Activated CD4-positive, alpha-beta T cell treated with anti-CD3 and anti-CD28 coated beads, Interleukin-2, amount 50 U/mL, for 24 hours (primary cell): ENCODE measurements around the gene PRAC1.
"Not testable (repeated sequence)": the region's sequence is repeated elsewhere in the genome, so short reads cannot be mapped to it uniquely, and the experiment has no call there.

Experiments used
- DNase-seq, 2 donors: peaks; one replicate each; pipeline ENCODE4 v3.0.0-alpha.2; 2020; ENCODE audit warnings: low read depth in 1 of 2, low spot score in 1 of 2

The PRAC1 gene

GRCh38 chr17:48727415-48728175 is 5.3 kb upstream of the PRAC1 start:
- no peak for DNase-seq

DNA sequence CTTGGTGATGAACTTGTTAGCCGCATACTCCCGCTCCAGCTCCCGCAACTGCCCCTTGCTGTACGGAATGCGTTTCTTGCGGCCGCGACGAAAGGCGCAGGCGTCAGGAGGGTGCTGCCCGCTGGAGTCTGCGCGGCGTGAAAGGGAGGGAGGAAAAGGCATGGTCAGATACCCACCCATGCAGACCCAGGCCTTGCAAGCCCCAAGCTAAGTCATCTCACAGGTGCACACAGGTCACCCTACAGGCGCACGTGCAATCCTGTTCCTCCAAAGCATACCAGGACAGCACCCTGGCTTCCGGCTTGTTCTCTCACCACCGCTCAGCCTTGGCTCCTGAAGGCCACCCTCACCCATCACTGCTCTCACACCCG is 4.6 kb upstream of the PRAC1 start:
- no peak for DNase-seq

DNA sequence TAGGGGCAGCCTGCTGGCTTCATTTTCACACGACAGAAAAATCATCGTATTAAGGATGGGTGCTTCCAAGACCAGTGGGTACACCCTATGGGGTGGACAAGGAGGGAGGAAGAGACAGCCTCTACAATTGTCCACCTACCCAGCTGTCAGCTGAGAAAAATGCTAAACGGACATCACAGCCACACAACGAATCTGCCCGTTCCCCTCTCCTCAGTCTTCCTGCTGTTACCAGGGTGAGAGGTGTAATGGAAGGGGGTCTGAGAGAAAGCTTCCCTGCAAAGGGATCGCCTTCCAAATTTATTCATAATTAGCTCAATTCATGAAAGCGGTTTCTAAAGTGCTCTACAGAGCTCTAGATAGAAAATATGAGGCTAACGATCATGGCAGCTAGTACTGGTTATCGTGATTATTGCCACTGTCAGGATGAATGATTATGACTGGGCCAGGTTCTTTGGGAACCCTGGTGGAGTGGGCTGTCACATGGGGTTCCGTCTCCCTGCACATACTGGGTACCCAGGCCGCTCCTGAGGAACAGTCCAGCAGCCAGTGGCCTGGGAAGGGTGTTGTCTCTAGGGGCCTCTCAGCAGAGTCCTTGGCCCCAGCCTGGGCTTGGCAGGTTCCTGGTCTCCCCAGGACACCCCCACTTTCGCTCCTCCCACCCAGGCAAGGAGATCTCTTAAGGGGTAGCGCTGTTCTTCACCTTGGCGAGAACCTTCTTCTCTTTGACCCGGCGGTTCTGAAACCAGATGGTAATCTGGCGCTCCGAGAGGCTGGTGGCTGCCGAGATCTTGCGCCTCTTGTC is 4.0 kb upstream of the PRAC1 start:
- no peak for DNase-seq

DNA sequence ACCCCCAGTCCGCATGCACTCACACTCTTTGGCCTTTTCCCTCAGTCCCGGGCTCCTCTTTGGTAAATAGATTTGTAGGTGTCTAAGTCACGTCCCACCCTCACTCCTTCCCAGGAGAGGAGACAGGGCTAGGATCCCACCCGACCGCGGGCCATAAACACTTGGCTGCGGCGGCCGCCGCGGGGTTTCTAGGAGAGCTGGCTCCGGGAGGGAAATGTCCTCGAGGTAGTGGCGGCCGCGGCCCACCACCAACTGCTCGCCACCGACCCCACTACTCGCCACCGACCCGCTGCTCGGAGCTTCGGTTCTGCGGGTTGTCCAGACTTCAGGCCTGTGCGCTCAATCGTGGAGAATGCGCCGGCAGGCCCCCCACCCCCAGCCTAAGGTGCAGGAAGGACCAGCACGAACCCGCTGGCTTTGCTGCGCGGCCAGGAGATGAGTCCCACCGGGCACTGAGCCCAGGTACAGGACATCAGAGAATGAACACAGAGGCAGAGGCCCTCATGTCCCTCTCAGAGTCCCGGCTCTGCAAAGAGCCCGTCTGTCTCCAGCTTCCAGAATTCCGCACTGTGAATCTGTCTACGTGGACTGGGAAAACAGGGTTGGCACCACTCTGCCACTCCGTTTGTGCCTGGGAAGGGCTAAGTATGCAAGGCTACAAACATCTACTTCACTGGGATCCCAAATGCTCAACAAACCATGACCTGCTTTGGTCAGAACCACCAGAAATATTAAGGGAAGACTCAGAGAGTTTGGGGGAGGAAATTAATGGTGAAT is 3.2 kb upstream of the PRAC1 start:
- DNase-seq, result no peak

- no peak for DNase-seq
Observed at GRCh38 chr17:48725004-48725287, 2.6 kb upstream of the PRAC1 start.

DNA sequence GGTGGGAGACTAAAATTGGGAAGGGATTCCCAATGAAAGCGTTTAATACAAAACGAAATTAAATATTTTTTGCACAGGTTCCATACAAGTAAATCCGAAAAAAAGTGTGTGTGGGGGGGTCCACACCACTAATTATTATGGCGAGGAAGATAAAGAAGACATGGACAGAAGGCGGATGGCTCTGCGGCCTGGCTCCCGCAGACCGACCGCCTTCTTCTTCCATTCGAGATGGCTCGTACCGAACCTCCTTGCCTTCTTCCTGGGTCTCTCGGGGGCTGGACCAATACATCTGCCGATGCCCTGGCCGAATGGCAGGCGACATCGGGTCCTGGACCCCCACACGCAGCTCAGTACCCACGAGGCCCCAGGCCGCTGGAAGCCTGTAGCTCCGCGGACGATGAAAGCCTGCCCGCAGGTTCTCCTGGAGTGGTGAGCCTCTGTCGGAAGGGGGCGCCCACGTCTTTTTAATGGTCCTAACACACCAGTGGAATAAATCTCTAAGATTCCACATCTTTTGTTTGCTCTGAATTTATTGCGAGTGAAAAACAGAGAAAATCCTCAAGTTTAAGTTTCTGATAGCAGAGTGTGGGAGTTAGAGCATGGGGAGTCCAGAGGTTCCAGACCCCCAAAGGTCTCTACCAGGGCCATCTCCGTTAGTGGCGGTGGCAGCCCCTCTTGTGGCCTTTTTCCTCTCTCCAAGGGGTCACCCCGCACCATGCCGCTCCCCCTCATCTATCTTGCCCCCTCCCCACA is 2.1 kb upstream of the PRAC1 start:
- DNase-seq, result peak; percentile 33 to 69

DNA sequence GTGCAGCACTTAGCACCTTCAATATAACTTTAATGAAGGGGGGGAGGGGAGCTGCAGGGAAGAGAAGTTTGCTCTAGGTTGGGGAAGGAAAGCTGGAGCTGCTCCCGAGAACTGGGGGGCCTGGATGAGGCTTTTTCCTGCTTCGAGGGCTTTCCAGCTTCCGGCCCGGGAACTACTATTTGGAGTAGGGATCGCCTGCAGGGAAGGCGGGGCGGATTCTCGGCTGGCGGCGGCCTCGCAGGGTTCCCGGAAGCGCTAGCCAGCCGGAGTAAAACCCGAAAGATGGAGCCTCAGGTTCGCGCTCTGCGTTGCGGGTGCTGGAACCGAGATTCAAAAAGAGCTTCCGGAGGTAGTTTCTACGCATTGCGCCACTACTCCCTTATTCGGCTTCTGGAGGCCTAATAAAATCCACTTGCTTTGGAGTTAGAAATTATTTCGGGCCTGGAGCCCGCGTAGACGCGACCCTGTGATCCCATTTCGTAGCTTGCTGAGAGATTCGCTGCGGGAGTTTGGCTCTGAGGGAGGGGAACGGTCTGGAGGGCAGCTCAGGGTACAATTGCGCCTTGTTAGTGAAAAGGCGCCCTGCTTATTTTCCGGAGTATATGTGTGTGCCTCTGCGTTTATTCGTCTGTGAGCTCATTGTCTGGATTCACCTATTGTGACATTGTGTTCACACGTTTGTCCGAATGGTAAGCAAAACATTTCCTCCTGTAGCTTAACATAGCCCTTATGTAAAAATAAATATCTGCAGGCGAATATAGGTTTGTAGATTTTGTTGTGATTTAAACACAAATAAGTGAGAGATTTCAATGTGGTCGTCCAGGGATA is 1.3 kb upstream of the PRAC1 start:
- DNase-seq, result no peak

DNA sequence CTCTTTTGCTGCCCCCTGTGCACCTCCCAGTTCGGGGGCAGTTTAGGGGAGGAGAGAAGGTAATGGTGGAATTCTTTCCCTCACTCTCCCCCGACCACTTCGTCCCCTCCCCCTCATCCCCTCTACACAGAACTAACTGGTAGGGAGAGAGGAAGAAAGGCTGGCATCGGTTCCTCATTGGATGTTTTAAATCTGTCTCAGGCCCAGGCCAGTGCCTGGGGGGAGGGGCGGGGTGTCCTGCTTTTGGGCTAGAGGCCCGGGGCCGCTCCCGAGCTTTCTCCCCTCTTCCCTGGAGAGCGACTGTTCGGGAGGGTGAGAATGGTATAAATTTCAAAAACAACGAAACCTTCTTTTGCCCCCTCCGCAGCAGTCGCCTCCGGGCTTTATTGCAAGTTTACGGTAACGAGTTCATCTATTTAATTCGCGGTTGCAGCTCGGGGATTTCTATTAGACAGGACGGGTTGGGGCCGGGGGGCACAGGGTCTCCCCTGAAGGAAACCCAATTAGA is 651 bp upstream of the PRAC1 start, which contains the start of gene PRAC2:
Gene PRAC2 (plus strand): TSS at position 271 of the 508 bp plus-strand sequence. CDS start 1,226 bp downstream, outside the sequence.
- DNase-seq, result no peak

DNA sequence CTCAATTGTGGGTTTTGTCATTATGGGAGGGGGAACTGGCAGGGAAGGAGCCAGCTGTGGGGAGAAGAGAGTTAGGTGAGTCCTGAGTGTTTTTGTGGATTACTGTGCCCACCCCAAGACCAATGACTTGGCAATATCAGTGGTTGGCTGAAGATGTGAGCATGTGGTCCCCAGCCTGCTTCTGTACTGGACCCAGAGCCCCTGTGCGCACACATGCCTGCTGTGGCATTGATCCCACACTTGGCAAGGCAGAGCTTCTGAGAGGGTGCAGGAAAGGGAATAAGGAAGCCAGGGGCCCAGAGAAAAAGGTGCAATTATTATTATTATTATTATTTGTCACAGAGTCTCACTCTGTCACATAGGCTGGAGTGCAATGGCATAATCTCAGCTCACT is 1.3 kb downstream of the PRAC1 start:
- DNase-seq, result no peak

- DNase-seq, result no peak
Observed at GRCh38 chr17:48720266-48721008, 1.9 kb downstream of the PRAC1 start.

DNA sequence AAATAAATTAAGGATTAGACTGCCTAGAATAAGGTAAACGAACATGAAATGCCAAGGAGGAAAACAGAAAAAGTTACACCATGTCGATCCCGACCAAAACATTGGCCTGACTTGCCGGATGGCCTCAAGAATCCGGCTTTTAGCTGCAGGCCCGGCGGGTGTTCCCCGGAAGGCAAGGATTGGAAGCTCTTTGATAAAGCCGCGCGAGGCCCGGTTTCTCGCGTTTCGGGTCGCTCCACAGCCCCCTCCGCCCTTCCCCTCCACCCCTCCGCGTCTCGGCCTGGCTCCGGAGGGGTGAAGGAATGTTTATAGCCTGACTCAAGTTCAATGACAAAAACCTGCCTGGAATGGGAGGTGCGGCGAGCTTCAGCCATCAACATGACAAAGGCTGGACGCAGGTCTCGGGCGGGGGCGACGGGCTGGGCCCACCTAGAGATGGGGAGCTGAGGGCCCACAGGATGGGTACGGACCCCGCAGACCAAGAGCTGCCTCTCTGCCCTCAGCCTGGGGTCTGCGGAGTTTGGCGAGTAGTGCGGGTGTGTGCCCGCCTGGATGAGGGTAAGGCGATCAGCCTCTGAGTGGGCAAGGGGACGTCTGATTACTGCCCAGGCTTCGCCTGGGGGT is 2.6 kb downstream of the PRAC1 start:
- DNase-seq, result no peak

DNA sequence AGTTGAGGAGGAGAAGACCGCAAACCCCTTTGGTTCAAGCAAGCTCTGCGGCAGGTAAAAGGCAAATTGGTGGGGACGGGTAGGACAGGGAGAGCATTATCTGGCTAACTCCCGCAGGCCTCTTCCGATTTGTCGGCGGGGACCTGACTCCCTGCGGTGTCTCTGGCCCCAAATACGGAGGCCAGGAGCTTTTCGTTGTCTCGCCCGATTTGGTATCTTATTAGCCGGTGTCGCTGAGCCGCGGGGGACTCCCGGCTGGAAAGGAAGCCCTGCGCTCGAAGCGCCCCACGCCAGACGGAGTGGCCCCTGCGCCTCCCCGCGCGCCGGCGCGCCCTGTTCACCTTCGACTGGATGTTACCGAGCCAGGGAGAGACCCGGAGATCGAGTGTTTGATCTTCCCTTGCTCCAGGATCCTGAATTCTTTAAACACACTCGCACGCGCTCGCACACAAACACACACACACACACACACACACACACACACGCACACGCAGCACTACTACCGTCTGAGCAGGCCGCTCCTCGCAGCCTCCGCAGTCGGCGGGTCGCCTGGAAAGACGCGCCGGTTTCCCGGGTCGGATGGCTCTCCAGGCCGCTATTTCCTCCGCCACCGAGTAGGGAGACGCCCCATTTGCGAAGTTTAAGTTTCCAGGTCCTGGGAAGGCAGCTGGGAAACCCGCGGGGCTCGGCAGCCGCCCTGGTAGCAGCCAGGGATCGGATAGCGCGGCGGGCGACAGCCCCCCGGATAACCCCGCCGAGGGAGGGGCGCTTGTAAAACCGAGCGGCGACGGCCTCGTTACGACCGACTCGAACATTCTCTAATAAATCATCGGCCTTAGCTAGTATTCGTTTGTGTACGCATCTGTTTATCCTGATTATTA is 3.3 kb downstream of the PRAC1 start:
- no peak for DNase-seq

DNA sequence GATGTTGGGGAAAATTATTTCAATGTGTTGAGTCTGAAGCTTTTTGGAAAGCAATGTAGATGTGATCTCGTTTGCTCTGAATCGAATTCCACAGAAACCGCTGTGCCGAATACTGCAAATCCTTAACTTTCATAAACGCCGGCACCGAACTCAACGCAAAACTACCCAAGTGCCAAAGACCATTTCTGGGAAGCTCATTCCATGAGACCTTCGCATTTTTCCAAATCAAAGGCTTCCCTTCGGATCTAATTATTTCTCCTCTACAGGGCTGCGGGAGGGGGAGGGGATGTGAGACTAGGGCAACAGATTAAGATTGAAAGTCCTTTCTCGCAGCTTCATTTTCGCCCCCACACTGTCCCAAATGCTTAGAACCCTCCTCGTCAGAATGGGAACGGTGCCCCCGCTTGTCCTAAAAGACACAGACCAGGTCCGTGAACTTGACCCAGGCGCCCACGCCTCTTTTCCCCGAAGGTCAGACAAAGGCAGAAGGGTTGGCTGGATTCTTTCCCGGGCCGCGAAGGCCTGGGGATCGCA is 4.0 kb downstream of the PRAC1 start:
- no peak for DNase-seq

- DNase-seq, result no peak
Observed at GRCh38 chr17:48717367-48718226, 4.7 kb downstream of the PRAC1 start.

DNA sequence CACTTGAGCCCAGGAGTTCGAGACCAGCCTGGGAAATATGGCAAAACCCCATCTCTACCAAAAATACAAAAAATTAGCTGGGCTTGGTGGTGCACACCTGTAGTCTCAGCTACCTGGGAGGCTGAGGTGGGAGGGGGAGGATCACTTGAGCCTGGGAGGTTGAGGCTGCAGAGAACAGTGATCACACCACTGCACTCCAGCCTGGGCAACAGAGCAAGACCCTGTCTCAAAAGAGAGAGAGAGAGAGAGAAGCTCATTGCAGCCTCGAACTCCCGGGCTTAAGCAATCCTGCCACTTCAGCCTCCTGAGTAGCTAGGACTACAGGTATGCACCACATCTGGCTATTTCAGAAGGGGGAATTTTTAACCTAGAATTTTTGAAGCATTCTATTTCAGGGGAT is 5.8 kb downstream of the PRAC1 start:
- not testable (repeated sequence) for DNase-seq

DNA sequence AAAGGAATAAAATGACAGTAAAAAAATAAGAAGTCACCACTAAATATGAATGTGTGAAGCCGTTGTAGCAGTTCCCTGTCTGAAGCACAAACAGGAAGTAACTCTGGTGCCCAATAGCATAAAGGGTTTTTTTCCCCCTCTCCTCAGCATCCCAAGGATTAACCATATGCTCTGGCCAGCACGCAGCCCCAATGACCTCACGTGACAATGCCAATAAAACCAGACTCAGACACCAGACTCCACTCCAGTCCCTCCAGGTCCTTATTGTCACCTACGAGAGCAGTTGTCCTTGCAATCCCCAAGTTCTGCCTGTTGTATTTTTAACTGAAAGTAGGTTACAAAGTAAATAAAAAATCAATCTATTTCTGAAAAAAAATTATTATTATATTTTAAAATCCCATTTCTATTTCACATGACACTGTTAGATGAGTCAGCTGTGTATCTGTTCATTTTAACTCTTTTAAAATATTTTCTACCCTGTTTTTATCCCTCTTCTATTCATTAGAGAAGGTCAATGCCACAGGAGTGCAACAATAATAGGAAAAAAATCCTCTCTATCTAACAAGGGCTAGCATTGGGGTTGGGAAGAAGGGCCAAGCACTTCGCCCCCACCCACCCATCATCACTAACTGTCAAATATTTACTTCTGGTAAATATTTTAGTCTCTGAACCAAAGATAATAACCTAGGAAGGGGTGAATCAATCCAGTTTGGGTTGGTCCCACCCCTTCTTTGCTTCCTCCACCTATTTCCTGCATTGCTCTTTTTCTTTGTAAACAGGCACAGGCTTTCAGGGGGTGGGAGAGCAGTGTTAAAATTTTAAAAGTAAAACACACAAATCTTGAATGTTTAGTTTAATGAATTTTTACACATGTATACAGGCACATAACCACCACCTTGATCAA is 6.6 kb downstream of the PRAC1 start:
- DNase-seq, result no peak
